HepG2 (cell line): ENCODE measurements around the gene MTF2. TPM values are rescaled to one million over a fixed set of nuclear protein-coding genes. Genes with fewer than 3 reads are reported as not detected.

ENCODE experiments used
- DNMT1 ChIP-seq: sonication (generic); formaldehyde crosslinking; IDR thresholded peaks from 2 replicates; pipeline ENCODE4 v1.5.1; 2020; ENCODE audit warnings: mild to moderate bottlenecking, missing genetic modification reagents
- HIVEP1 ChIP-seq: sonication (generic); formaldehyde crosslinking; IDR thresholded peaks from 2 replicates; pipeline ENCODE4 v1.4.0; 2020; ENCODE audit warnings: mild to moderate bottlenecking, missing genetic modification reagents
- KLF13 ChIP-seq: sonication (generic); formaldehyde crosslinking; IDR thresholded peaks from 2 replicates; pipeline ENCODE4 v1.4.0; 2020; ENCODE audit warnings: mild to moderate bottlenecking, missing genetic modification reagents
- MATR3 ChIP-seq: sonication (generic); formaldehyde crosslinking; IDR thresholded peaks from 2 replicates; pipeline ENCODE4 v1.4.0; 2020; ENCODE audit warnings: missing genetic modification reagents
- NR2C2 ChIP-seq: sonication (generic); formaldehyde crosslinking; IDR thresholded peaks from 2 replicates; pipeline ENCODE4 v1.4.0; 2020; ENCODE audit warnings: missing genetic modification reagents, mild to moderate bottlenecking, moderate library complexity, borderline replicate concordance
- NR3C1 ChIP-seq: sonication (generic); formaldehyde crosslinking; IDR thresholded peaks from 2 replicates; pipeline ENCODE4 v1.4.0; 2020; ENCODE audit warnings: missing genetic modification reagents
- PCBP1 ChIP-seq: fragments of 200-400 bp; formaldehyde crosslinking; IDR thresholded peaks from 2 replicates; pipeline ENCODE4 v1.6.1; 2017; ENCODE audit warnings: mild to moderate bottlenecking, low read depth, low read length, borderline replicate concordance
- RARA ChIP-seq: IDR thresholded peaks from 2 replicates; pipeline ENCODE4 v1.6.1; 2016; ENCODE audit warnings: missing genetic modification reagents, missing compliant biosample characterization
- RXRA ChIP-seq: sonication (generic); formaldehyde crosslinking; IDR thresholded peaks from 2 replicates; pipeline ENCODE4 v1.5.1; 2020; ENCODE audit warnings: missing genetic modification reagents
- SALL1 ChIP-seq: sonication (generic); formaldehyde crosslinking; IDR thresholded peaks from 2 replicates; pipeline ENCODE4 v1.8.0; 2022; ENCODE audit warnings: mild to moderate bottlenecking, missing genetic modification reagents
- YY1 ChIP-seq: IDR thresholded peaks from 2 replicates; pipeline ENCODE4 v1.6.1; 2011; ENCODE audit warnings: low read length, low read depth, moderate library complexity, mild to moderate bottlenecking; ENCODE audit not compliant: insufficient read depth, insufficient replicate concordance
- ZNF10 ChIP-seq: sonication (generic); formaldehyde crosslinking; IDR thresholded peaks from 2 replicates; pipeline ENCODE4 v1.4.0; 2020; ENCODE audit warnings: mild to moderate bottlenecking, low read depth, missing genetic modification reagents, borderline replicate concordance
- ZNF256 ChIP-seq: sonication (generic); formaldehyde crosslinking; conservative IDR thresholded peaks from 2 replicates; pipeline ENCODE4 v1.4.0; 2020; ENCODE audit warnings: missing genetic modification reagents
- ZNF274 ChIP-seq: sonication (generic); formaldehyde crosslinking; IDR thresholded peaks from 2 replicates; pipeline ENCODE4 v1.5.1; 2020; ENCODE audit warnings: mild to moderate bottlenecking, missing genetic modification reagents
- ZNF501 ChIP-seq: sonication (generic); formaldehyde crosslinking; IDR thresholded peaks from 2 replicates; pipeline ENCODE4 v1.5.1; 2020; ENCODE audit warnings: mild to moderate bottlenecking, moderate library complexity, missing genetic modification reagents
- ZNF530 ChIP-seq: sonication (generic); formaldehyde crosslinking; IDR thresholded peaks from 2 replicates; pipeline ENCODE4 v1.5.0; 2020; ENCODE audit warnings: low read depth, mild to moderate bottlenecking, missing genetic modification reagents
- ZNF549 ChIP-seq: sonication (generic); formaldehyde crosslinking; IDR thresholded peaks from 2 replicates; pipeline ENCODE4 v1.5.0; 2020; ENCODE audit warnings: missing genetic modification reagents
- ZNF7 ChIP-seq: IDR thresholded peaks from 2 replicates; pipeline ENCODE4 v1.6.1; 2016; ENCODE audit warnings: missing biosample characterization, missing genetic modification reagents
- ZNF883 ChIP-seq: sonication (generic); formaldehyde crosslinking; IDR thresholded peaks from 2 replicates; pipeline ENCODE4 v1.5.1; 2020; ENCODE audit warnings: mild to moderate bottlenecking, missing genetic modification reagents; ENCODE audit errors: not compliant biosample characterization
- ZSCAN31 ChIP-seq: sonication (generic); formaldehyde crosslinking; IDR thresholded peaks from 2 replicates; pipeline ENCODE4 v1.5.0; 2020; ENCODE audit warnings: low read depth, mild to moderate bottlenecking, missing genetic modification reagents
- polyA plus RNA-seq, 8 experiments: library from polyadenylated mRNA; depleted of rRNA in 3 of 8; stranded (reverse) in 7 of 8; unstranded in 1 of 8; fragments of >200 nt; fragmentation: Illumina TruSeq in 4 of 8; extraction: Trizol in 4 of 8; gene quantifications; 2 replicates each; pipeline versions ENCODE4 v1.2.1 to v1.2.3, GENCODE V29; 2011 to 2016; ENCODE audit warnings: low read depth in 4 of 8, missing spikeins in 1 of 8, mixed read lengths in 1 of 8; ENCODE audit not compliant: insufficient read depth in 1 of 8
- total RNA-seq, 5 experiments: library from RNA; depleted of rRNA; stranded (reverse); fragments of >200 nt; fragmentation: Illumina TruSeq; extraction: Trizol; gene quantifications; 2 replicates each; pipeline ENCODE4 v1.2.3, GENCODE V29; 2016; ENCODE audit warnings: low read depth in 1 of 5
- TF ChIP-seq, protein P1 (sequence below): sonication (generic); formaldehyde crosslinking; IDR thresholded peaks from 2 replicates; pipeline ENCODE4 v1.8.0; 2022; ENCODE audit warnings: missing genetic modification reagents, mild to moderate bottlenecking, inconsistent platforms, borderline replicate concordance
- TF ChIP-seq, protein P2 (sequence below): IDR thresholded peaks from 2 replicates; pipeline ENCODE4 v1.6.1; 2016; ENCODE audit warnings: missing genetic modification reagents, missing compliant biosample characterization
- TF ChIP-seq, protein P3 (sequence below): sonication (generic); formaldehyde crosslinking; conservative IDR thresholded peaks from 2 replicates; pipeline ENCODE4 v1.4.0; 2020; ENCODE audit warnings: missing genetic modification reagents
- TF ChIP-seq, protein P4 (sequence below), 2 experiments: fragments of 450-650 bp in 1 of 2; sonication (generic) in 1 of 2; formaldehyde crosslinking; IDR thresholded peaks; 2 replicates each; pipeline versions ENCODE4 v1.5.0 to v1.8.0; 2020 to 2022; ENCODE audit warnings: mild to moderate bottlenecking in 1 of 2, missing genetic modification reagents in 1 of 2
- TF ChIP-seq, protein P5 (sequence below): sonication (generic); formaldehyde crosslinking; IDR thresholded peaks from 2 replicates; pipeline ENCODE4 v1.4.0; 2020; ENCODE audit warnings: mild to moderate bottlenecking, missing genetic modification reagents
- TF ChIP-seq, protein P6 (sequence below): IDR thresholded peaks from 2 replicates; pipeline ENCODE4 v1.6.1; 2016; ENCODE audit warnings: missing compliant biosample characterization, missing genetic modification reagents, borderline replicate concordance

The MTF2 gene
- total and polyA plus RNA-seq, 2 of the 13 experiments (the other 11 are each of a cell fraction or from before 2014, with no cell fraction given): 48.7 to 53.9 TPM

DNA sequence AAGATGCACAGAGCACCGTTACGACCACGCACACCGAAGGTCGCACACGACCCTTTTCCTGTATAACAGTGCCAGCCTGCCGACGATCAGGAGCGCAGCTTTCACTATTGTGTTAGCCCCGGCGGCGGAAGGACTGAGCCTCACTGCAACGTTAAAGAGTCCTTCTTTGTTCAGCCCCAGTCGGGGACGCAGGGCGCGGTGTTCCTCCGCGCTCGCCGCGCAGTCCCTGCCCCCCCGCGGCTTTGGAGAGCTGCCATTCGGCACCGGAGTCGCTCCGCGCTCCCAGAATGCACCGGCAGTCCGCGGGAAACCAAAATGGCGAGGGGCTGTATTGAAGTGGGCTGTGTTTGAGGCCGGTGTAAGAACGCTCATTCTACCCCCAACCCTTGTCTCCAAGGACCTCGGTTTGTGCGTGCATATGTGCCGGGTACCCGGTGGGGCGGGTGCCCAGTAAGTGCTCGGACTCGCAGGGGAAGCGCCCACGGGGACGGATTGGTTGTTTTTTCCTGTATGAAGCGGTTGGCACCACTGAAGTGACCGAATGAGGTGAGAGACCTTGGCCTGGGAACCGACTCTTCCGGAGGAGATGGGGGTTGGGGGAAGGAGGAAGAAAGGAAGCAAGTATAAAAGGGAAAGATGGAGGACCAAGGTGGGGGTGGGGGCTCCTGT lies at the start of gene MTF2 (continued):
- TF ChIP-seq, protein P1, sequence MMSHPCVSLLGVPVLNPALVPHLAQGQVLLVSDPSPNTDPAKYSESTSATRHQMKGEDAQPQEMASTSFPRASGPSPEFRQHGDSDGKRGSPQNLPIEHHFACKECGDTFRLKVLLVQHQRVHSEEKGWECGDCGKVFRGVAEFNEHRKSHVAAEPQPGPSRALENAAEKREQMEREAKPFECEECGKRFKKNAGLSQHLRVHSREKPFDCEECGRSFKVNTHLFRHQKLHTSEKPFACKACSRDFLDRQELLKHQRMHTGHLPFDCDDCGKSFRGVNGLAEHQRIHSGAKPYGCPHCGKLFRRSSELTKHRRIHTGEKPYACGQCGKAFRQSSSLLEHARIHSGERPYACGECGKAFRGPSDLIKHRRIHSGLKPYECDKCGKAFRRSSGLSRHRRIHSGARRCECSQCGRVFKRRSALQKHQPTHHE (CRISPR knock-in tag): peak; percentile 99
- no peak for TF ChIP-seq MATR3 (CRISPR knock-in tag)
- TF ChIP-seq, protein P2, sequence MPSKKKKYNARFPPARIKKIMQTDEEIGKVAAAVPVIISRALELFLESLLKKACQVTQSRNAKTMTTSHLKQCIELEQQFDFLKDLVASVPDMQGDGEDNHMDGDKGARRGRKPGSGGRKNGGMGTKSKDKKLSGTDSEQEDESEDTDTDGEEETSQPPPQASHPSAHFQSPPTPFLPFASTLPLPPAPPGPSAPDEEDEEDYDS: peak; percentile 95
- peak; percentile 42; the same call in 1 of the 2 replicates for TF ChIP-seq ZNF7 (CRISPR knock-in tag)
- TF ChIP-seq, protein P3, sequence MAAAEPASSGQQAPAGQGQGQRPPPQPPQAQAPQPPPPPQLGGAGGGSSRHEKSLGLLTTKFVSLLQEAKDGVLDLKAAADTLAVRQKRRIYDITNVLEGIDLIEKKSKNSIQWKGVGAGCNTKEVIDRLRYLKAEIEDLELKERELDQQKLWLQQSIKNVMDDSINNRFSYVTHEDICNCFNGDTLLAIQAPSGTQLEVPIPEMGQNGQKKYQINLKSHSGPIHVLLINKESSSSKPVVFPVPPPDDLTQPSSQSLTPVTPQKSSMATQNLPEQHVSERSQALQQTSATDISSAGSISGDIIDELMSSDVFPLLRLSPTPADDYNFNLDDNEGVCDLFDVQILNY (CRISPR knock-in tag): peak; percentile 94
- TF ChIP-seq ZNF549 (CRISPR knock-in tag): peak; percentile 79; the same call in 1 of the 2 replicates
- peak; percentile 97 for TF ChIP-seq YY1
- TF ChIP-seq RARA (CRISPR knock-in tag): peak; percentile 78
- TF ChIP-seq KLF13 (CRISPR knock-in tag): peak; percentile 77; the same call in 1 of the 2 replicates
- TF ChIP-seq ZNF10 (CRISPR knock-in tag): no peak
- peak; percentile 97 for TF ChIP-seq ZNF256 (CRISPR knock-in tag)
- TF ChIP-seq HIVEP1 (CRISPR knock-in tag): peak; percentile 94
- TF ChIP-seq NR2C2 (CRISPR knock-in tag): peak; percentile 74; the same call in 1 of the 2 replicates
- TF ChIP-seq ZSCAN31 (CRISPR knock-in tag): peak; percentile 99
- TF ChIP-seq, protein P4, sequence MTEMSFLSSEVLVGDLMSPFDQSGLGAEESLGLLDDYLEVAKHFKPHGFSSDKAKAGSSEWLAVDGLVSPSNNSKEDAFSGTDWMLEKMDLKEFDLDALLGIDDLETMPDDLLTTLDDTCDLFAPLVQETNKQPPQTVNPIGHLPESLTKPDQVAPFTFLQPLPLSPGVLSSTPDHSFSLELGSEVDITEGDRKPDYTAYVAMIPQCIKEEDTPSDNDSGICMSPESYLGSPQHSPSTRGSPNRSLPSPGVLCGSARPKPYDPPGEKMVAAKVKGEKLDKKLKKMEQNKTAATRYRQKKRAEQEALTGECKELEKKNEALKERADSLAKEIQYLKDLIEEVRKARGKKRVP (CRISPR knock-in tag; IDR thresholded peaks at IDR 0.05): peak in 1 of 2 experiments; percentile 83; a peak in 2 of 4 replicates
- peak; percentile 98 for TF ChIP-seq DNMT1
- no peak for TF ChIP-seq NR3C1 (CRISPR knock-in tag)
- TF ChIP-seq, protein P5, sequence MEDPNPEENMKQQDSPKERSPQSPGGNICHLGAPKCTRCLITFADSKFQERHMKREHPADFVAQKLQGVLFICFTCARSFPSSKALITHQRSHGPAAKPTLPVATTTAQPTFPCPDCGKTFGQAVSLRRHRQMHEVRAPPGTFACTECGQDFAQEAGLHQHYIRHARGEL (CRISPR knock-in tag): peak; percentile 78; the same call in 1 of the 2 replicates
- peak; percentile 100 for TF ChIP-seq SALL1 (CRISPR knock-in tag)
- peak; percentile 93 for TF ChIP-seq ZNF274 (CRISPR knock-in tag)
- TF ChIP-seq, protein P6, sequence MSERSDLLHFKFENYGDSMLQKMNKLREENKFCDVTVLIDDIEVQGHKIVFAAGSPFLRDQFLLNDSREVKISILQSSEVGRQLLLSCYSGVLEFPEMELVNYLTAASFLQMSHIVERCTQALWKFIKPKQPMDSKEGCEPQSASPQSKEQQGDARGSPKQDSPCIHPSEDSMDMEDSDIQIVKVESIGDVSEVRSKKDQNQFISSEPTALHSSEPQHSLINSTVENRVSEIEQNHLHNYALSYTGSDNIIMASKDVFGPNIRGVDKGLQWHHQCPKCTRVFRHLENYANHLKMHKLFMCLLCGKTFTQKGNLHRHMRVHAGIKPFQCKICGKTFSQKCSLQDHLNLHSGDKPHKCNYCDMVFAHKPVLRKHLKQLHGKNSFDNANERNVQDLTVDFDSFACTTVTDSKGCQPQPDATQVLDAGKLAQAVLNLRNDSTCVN (CRISPR knock-in tag): peak; percentile 91
- TF ChIP-seq ZNF883 (CRISPR knock-in tag): peak; percentile 96
- peak; percentile 96 for TF ChIP-seq ZNF501 (CRISPR knock-in tag)
- peak; percentile 95 for TF ChIP-seq RXRA (CRISPR knock-in tag)
- peak; percentile 100 for TF ChIP-seq PCBP1
- TF ChIP-seq ZNF530: no peak
